Muscle layer of colon (tissue), 2 donors: ENCODE data around the gene TRIM63.
"Not testable (repeated sequence)": the region's sequence is repeated elsewhere in the genome, so short reads cannot be mapped to it uniquely, and the experiment has no call there.

Experiments
- H3K27ac ChIP-seq: one replicate; pipeline ENCODE4 v1.7.0; 2013; ENCODE audit warnings: low read depth, mild to moderate bottlenecking, low read length, moderate library complexity
- H3K27me3 ChIP-seq, 2 donors: one replicate each; pipeline ENCODE4 v1.7.0; 2013; ENCODE audit warnings: low read length in 2 of 2, mild to moderate bottlenecking in 2 of 2; ENCODE audit not compliant: insufficient read depth in 2 of 2, control insufficient read depth in 1 of 2
- H3K36me3 ChIP-seq: one replicate; pipeline ENCODE4 v1.7.0; 2013; ENCODE audit warnings: mild to moderate bottlenecking, low read length; ENCODE audit not compliant: insufficient read depth
- H3K4me1 ChIP-seq: one replicate; pipeline ENCODE4 v1.7.0; 2013; ENCODE audit warnings: mild to moderate bottlenecking, low read length; ENCODE audit not compliant: insufficient read depth
- H3K4me3 ChIP-seq, 2 donors: one replicate each; pipeline ENCODE4 v1.7.0; 2013; ENCODE audit warnings: low read length in 2 of 2, low read depth in 1 of 2, mild to moderate bottlenecking in 1 of 2, moderate library complexity in 1 of 2
- H3K9ac ChIP-seq: one replicate; pipeline ENCODE4 v1.7.0; 2013; ENCODE audit warnings: low read length
- H3K9me3 ChIP-seq: one replicate; pipeline ENCODE4 v1.7.0; 2013; ENCODE audit warnings: mild to moderate bottlenecking, low read length
- donor health status: abdominal sarcoma.
- donor health status: Adenocarcinoma of cecum.

Gene TRIM63

DNA sequence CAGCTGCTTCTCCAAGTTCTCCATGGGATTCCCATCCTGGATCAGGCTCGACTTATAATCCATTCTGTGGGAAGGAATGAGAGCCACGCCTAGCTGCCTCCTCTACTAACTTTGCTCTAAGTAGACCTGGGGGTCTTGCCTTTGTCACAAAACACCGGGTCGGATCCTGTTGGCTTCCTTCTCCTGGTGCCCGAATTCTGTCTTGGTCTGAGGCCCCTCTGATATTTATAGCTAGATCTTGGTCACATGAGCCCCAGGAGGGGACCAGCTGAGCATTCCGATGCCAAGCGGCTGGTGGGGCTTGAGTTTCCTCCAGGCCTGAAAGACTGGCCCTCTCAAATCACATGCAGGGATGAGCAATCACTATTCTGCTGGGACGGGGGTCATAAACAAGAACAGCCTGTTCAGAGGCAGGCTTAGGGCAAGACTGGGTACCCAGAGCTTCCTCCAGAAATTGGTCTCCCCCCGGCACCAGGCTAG lies at the start of gene TRIM63:
TSS of gene TRIM63 (minus strand) at position 199 of the 480 bp plus-strand sequence. CDS start at position 63, 136 bp downstream.
- Histone ChIP-seq H3K27ac (no peak within 1 kb of the TSS), H3K27me3 (peaks cover 0 to under 1% of the 10 kb centered on the region in 2 donors), H3K9me3 (no peaks in the 10 kb centered on the region), H3K36me3 (no peaks in the 10 kb centered on the region), H3K4me3 (no peak within 1 kb of the TSS), H3K9ac (no peak within 1 kb of the TSS), H3K4me1 (no peaks in the 10 kb centered on the region)

- peaks cover 19% of the 10 kb centered on the region for H3K4me1 ChIP-seq
- no peaks in the 10 kb centered on the region for H3K9me3 ChIP-seq
- no peak overlapping the region for H3K27ac ChIP-seq
- H3K36me3 ChIP-seq = peaks cover 26% of the 10 kb centered on the region
- no peak overlapping the region for H3K9ac ChIP-seq
- H3K27me3 ChIP-seq = no peaks in the 10 kb centered on the region
- H3K4me3 ChIP-seq = no peak overlapping the region
Measured at GRCh38 chr1:26114165-26114927, 46.9 kb upstream of the TRIM63 start.

- Histone ChIP-seq H3K4me1 (peaks cover 19% of the 10 kb centered on the region), H3K9ac (peak overlapping the region; percentile 72), H3K4me3 (peak overlapping the region; percentile 53 to 74), H3K9me3 (no peaks in the 10 kb centered on the region), H3K27ac (peak overlapping the region; percentile 64), H3K36me3 (peaks cover 15% of the 10 kb centered on the region), H3K27me3 (no peaks in the 10 kb centered on the region)
Measured at GRCh38 chr1:26112407-26112775, 45.0 kb upstream of the TRIM63 start.

DNA sequence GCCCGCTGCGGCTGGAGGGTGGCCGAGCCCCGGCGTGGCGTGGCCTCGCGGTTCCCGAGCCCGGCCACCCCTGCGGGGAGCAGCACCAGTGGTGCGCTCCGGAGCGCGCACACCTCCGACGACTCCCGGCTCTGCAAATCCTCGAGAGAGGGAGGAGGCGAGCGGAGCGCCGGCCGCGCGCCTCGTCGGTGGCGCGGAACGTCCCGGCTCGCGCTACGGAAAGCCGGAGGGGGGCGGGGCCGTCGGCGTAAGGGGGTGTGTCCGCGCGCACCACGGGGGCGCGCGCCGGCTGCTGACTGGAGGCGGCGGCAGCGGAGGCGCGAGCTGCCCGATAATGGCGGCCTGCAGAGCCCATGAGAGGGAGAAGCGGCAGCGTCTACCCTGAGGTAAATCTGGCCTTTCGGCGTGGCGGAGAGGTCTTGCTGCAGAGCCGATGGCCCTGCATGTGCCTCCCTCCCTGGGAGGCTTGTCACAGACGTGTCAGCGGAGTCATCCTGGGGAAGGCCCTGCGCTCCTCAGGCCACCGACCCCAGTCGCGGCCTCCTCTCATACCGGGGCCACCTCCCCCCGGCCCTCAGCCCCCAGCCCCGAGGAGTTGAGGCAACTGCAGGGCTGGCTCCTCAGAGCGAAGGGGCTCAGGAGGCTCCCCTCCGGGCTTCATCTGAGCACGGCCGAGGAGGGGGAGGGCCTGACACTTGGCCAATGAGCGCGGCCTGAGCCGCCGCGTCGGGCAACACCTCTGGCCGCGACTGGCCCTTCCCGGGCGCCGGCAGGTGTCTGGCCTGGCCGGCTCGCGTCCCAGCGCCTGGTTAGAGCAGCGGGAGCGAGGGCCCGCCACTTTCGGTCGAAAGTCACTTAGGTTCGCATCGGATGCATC lies 44.3 kb upstream of the TRIM63 start, which contains the start of gene PDIK1L:
TSS of gene PDIK1L (plus strand) at position 295 of the 877 bp plus-strand sequence. CDS start 2,485 bp downstream, outside the sequence.
- H3K36me3 ChIP-seq = peaks cover 11% of the 10 kb centered on the region

DNA sequence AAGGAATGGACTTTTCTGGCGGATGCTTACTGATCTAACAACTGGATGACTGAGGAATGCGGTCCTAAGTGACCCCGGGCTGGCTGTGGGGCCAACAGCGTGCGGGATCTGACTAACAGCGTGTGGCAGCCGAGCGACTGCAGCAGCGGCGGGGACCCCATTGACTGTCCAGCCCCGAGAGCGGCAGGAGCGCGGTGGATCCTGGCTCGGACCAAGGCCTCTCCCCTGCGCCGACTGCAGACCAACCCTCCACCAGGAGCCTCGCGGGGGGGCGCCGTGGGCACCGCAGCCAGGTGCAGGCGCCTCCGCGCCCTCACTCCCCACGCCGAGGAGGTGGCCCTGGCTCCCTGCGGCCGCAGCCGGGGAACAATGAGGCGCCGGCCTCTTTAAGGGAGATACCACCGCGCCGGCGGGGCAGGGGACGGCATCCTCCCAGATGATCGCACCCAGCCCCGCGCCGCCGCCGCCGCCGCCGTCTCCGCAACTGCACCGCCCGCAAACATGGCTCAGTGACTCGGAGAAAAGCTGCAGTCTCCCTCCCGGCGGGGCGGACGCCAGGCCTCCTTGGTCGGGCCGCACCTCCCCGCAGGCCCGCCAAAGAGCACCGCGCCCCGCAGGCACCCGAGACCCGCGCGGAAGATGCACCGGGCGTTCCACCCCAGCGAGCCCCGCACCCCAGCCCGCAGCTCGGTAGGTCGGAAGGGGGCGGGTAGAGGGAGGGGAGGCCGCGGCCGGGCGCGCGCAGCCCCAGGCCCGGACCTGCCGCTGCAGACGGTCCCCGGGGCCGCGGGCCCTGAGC lies 43.5 kb upstream of the TRIM63 start:
- peaks cover 11% of the 10 kb centered on the region for H3K36me3 ChIP-seq
- H3K9ac ChIP-seq = peak overlapping the region; percentile 71
- no peaks in the 10 kb centered on the region for H3K9me3 ChIP-seq
- H3K27ac ChIP-seq = peak overlapping the region; percentile 95
- H3K4me1 ChIP-seq = peaks cover 19% of the 10 kb centered on the region
- H3K27me3 ChIP-seq = no peaks in the 10 kb centered on the region
- H3K4me3 ChIP-seq = peak overlapping the region; percentile 53 to 74

More for the DNA sequence above, 44.3 kb upstream of the TRIM63 start, which contains the start of gene PDIK1L:
- H3K4me1 ChIP-seq = peaks cover 19% of the 10 kb centered on the region
- no peaks in the 10 kb centered on the region for H3K27me3 ChIP-seq
- peak within 1 kb of the TSS; percentile 53 to 74 for H3K4me3 ChIP-seq
- H3K27ac ChIP-seq = peak within 1 kb of the TSS; percentile 95
- H3K9ac ChIP-seq = peak within 1 kb of the TSS; percentile 72
- no peaks in the 10 kb centered on the region for H3K9me3 ChIP-seq

DNA sequence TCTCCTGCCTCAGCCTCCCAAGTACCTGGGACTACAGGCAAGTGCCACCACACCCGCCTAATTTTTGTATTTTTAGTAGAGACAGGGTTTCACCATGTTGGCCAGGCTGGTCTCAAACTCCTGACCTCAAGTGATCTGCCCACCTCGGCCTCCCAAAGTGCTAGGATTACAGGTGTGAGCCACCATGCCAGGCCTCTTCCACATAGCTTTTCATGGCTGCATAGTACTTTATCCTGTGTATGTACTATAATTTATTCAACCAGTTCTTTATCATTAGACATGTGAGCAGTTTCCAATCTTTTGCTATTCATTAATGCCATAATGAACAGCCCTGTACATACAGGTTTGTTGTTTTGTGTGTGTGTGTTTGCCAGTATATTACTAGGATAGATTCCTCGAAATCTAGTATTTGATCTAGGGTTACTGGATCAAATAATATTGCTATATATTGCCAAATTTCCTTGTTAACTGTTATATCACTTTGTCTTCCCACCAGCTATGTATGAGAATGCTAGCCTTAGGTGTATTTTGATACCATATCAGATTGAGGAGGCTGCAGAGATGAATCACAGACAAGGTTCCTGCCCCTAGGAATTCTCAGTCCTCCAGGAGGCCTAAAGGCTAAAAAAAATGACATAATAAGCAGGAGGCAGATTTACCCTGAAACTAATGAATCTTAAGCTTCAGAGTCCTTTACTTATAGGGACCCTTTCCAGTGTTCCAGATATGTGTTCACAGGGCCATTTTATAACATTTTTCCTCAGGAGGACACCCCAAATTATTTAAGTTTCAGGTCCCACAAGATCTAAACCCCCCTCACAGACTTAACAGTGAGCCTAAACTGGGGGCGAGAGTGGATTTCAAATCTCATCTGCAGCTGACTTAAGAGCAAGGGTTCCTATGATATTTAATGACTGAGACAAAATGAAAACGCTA lies 42.1 kb upstream of the TRIM63 start:
- H3K27ac ChIP-seq = no peak overlapping the region
- no peaks in the 10 kb centered on the region for H3K9me3 ChIP-seq
- peaks cover 19% of the 10 kb centered on the region for H3K4me1 ChIP-seq
- H3K36me3 ChIP-seq = peaks cover 5% of the 10 kb centered on the region
- peak overlapping the region; percentile 71 for H3K9ac ChIP-seq
- H3K27me3 ChIP-seq = no peaks in the 10 kb centered on the region
- no peak overlapping the region for H3K4me3 ChIP-seq

DNA sequence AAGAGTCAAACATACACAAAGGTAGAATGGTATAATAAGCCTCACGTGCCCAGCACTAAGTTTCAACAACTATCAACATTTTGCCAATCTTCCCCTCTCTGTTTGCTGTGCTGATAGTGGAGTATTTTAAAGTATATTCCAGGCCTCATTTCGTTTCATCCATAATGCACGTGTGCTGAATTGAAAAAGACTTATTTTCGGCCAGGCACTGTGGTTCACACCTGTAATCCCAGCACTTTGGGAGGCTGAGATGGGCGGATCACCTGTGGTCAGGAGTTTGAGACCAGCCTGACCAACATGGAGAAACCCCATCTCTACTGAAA lies 37.8 kb upstream of the TRIM63 start:
- H3K27ac ChIP-seq, H3K4me1 ChIP-seq, H3K9ac ChIP-seq, H3K36me3 ChIP-seq, H3K27me3 ChIP-seq, H3K9me3 ChIP-seq, H3K4me3 ChIP-seq: not testable (repeated sequence)

- H3K36me3 ChIP-seq = no peaks in the 10 kb centered on the region
- no peaks in the 10 kb centered on the region for H3K9me3 ChIP-seq
- H3K4me1 ChIP-seq = no peaks in the 10 kb centered on the region
- H3K4me3 ChIP-seq = no peak overlapping the region
- no peaks in the 10 kb centered on the region for H3K27me3 ChIP-seq
- H3K27ac ChIP-seq = no peak overlapping the region
- H3K9ac ChIP-seq = no peak overlapping the region
Measured at GRCh38 chr1:26102526-26102925, 35.1 kb upstream of the TRIM63 start.

GRCh38 chr1:26102119-26102518 lies 34.7 kb upstream of the TRIM63 start:
- Histone ChIP-seq H3K9me3 (no peaks in the 10 kb centered on the region), H3K9ac (no peak overlapping the region), H3K4me1 (no peaks in the 10 kb centered on the region), H3K27ac (no peak overlapping the region), H3K36me3 (no peaks in the 10 kb centered on the region), H3K27me3 (no peaks in the 10 kb centered on the region), H3K4me3 (no peak overlapping the region)

DNA sequence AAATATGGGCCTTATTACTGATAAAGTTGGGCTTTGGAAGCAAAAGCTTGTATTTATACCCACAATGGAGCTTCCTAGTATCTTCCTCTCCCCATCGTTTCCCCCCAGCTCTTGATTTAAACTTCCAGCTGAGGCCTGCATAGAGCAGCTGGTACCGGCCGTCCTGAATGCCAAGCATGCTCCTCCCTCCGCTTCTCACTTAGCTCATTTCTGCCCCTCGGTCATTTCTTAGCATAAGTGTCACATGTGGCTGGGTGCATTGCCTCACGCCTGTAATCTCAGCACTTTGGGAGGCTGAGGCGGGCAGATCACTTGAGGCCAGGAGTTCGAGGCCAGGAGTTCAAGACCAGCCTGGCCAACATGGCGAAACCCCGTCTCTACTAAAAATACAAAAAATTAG lies 32.8 kb upstream of the TRIM63 start:
- not testable (repeated sequence) for H3K27me3 ChIP-seq, H3K9me3 ChIP-seq, H3K27ac ChIP-seq, H3K9ac ChIP-seq, H3K4me3 ChIP-seq, H3K4me1 ChIP-seq, H3K36me3 ChIP-seq
